NB4 (cell line): ENCODE measurements around the gene PROZ.

Source experiments
- POLR2A ChIP-seq: IDR thresholded peaks from 2 replicates; pipeline ENCODE4 v1.6.1; 2011; ENCODE audit warnings: mild to moderate bottlenecking; ENCODE audit not compliant: insufficient read length; ENCODE audit errors: extremely low read depth
- TF ChIP-seq, protein P1 (sequence below): IDR thresholded peaks from one replicate; pipeline ENCODE4 v1.5.1; 2012; ENCODE audit warnings: low read depth, low read length

DNA sequence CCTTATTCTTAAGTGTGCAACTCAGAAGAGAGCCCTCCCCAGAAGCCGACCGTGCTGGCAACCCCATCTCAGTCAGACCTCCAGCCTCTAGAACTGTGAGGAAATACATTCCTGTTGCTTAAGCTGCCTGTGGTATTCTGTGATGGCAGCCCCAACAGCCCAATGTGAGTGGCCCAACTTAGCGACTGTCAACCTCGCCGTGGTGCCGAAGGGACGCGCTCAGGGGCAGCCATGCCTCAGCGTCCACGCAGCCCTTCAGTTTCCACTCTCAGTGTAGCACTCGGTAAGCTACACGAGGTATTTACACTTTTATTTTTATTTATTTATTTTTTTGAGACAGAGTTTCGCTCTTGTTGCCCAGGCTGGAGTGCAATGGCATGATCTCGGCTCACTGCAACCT is 18.4 kb downstream of the PROZ start:
- TF ChIP-seq, protein P1, sequence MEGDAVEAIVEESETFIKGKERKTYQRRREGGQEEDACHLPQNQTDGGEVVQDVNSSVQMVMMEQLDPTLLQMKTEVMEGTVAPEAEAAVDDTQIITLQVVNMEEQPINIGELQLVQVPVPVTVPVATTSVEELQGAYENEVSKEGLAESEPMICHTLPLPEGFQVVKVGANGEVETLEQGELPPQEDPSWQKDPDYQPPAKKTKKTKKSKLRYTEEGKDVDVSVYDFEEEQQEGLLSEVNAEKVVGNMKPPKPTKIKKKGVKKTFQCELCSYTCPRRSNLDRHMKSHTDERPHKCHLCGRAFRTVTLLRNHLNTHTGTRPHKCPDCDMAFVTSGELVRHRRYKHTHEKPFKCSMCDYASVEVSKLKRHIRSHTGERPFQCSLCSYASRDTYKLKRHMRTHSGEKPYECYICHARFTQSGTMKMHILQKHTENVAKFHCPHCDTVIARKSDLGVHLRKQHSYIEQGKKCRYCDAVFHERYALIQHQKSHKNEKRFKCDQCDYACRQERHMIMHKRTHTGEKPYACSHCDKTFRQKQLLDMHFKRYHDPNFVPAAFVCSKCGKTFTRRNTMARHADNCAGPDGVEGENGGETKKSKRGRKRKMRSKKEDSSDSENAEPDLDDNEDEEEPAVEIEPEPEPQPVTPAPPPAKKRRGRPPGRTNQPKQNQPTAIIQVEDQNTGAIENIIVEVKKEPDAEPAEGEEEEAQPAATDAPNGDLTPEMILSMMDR = no peak
- TF ChIP-seq POLR2A = no peak
